SK-N-SH (cell line): Measurements from ENCODE around the gene DHPS.

Experiments
- FOSL2 ChIP-seq: IDR thresholded peaks from 2 replicates; pipeline ENCODE4 v1.4.0; 2012; ENCODE audit warnings: low read depth, mild to moderate bottlenecking, moderate library complexity, borderline replicate concordance
- GABPA ChIP-seq: IDR thresholded peaks from 2 replicates; pipeline ENCODE4 v1.4.0; 2012; ENCODE audit warnings: low read depth, mild to moderate bottlenecking

DNA sequence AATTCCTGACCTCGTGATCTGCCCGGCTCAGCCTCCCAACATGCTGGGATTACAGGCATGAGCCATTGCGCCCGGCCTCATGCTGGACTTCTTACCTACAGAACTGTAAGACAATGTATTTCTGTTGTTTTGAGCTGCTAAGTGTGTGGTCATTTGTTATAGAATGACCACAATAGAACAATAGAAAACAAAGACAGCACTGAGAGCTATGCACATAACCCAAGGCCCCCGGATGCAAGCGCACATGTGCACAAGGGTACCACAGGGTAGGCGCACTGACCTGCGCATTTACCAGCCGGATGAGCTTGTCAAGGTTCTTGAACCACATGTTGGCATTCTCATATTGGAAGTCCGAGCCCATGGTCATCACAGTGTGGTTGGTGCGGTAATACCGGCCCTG lies 20.7 kb downstream of the DHPS start:
- no peak for TF ChIP-seq FOSL2
- TF ChIP-seq GABPA = no peak
